ENCODE data around the gene DOCK6.

The DOCK6 gene

GRCh38 chr19:11214387-11214786 is 47.9 kb downstream of the DOCK6 start (continued):
- TF ChIP-seq, protein P1, sequence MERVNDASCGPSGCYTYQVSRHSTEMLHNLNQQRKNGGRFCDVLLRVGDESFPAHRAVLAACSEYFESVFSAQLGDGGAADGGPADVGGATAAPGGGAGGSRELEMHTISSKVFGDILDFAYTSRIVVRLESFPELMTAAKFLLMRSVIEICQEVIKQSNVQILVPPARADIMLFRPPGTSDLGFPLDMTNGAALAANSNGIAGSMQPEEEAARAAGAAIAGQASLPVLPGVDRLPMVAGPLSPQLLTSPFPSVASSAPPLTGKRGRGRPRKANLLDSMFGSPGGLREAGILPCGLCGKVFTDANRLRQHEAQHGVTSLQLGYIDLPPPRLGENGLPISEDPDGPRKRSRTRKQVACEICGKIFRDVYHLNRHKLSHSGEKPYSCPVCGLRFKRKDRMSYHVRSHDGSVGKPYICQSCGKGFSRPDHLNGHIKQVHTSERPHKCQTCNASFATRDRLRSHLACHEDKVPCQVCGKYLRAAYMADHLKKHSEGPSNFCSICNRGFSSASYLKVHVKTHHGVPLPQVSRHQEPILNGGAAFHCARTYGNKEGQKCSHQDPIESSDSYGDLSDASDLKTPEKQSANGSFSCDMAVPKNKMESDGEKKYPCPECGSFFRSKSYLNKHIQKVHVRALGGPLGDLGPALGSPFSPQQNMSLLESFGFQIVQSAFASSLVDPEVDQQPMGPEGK (tag by site-specific recombination; IDR thresholded peaks at IDR 0.05) = no peak
- TF ChIP-seq, protein P2, sequence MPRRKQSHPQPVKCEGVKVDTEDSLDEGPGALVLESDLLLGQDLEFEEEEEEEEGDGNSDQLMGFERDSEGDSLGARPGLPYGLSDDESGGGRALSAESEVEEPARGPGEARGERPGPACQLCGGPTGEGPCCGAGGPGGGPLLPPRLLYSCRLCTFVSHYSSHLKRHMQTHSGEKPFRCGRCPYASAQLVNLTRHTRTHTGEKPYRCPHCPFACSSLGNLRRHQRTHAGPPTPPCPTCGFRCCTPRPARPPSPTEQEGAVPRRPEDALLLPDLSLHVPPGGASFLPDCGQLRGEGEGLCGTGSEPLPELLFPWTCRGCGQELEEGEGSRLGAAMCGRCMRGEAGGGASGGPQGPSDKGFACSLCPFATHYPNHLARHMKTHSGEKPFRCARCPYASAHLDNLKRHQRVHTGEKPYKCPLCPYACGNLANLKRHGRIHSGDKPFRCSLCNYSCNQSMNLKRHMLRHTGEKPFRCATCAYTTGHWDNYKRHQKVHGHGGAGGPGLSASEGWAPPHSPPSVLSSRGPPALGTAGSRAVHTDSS (tag by site-specific recombination; IDR thresholded peaks at IDR 0.05) = no peak
- no peak for TF ChIP-seq ZBTB48 (tag by site-specific recombination; IDR thresholded peaks at IDR 0.05)
- TF ChIP-seq GLIS1 (tag by site-specific recombination; IDR thresholded peaks at IDR 0.05) = no peak
- TF ChIP-seq, protein P3, sequence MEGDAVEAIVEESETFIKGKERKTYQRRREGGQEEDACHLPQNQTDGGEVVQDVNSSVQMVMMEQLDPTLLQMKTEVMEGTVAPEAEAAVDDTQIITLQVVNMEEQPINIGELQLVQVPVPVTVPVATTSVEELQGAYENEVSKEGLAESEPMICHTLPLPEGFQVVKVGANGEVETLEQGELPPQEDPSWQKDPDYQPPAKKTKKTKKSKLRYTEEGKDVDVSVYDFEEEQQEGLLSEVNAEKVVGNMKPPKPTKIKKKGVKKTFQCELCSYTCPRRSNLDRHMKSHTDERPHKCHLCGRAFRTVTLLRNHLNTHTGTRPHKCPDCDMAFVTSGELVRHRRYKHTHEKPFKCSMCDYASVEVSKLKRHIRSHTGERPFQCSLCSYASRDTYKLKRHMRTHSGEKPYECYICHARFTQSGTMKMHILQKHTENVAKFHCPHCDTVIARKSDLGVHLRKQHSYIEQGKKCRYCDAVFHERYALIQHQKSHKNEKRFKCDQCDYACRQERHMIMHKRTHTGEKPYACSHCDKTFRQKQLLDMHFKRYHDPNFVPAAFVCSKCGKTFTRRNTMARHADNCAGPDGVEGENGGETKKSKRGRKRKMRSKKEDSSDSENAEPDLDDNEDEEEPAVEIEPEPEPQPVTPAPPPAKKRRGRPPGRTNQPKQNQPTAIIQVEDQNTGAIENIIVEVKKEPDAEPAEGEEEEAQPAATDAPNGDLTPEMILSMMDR (tag by site-specific recombination; IDR thresholded peaks at IDR 0.05) = no peak
- TF ChIP-seq ZNF704 (tag by site-specific recombination; IDR thresholded peaks at IDR 0.05) = no peak
- TF ChIP-seq ZBTB26 (tag by site-specific recombination; optimal IDR thresholded peaks at IDR 0.05) = no peak
- no peak for TF ChIP-seq ZFP3 (tag by site-specific recombination; IDR thresholded peaks at IDR 0.05; ENCODE audit: low read depth)

DNA sequence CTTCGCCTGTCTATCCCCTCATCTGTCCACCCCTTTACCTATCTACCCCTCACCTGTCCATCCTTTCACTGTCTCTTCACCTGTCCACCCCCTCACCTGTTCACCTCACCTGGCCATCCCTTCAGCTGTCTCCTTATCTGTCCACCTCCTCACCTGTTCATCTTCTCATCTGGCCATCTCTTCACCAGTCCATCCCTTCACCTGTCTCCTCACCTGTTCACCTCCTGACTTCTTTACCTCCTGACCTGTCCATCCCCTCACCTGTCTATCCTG is 51.7 kb downstream of the DOCK6 start:
- Histone ChIP-seq H3K9me3 (ENCODE audit: control insufficient read depth, insufficient read depth, low read depth, low read length) (no peaks in the 10 kb centered on the region), H3K36me3 (ENCODE audit: control insufficient read depth in 2 of 2, insufficient read depth in 1 of 2, low read length in 2 of 2) (peaks cover 4 to 18% of the 10 kb centered on the region in 2 experiments; a peak in 2 of 3 replicates), H3K27ac (ENCODE audit: extremely low read depth, low read depth, low read length) (no peak overlapping the region), H3K4me3 (ENCODE audit: low read depth, low read length) (no peak overlapping the region), H3K4me1 (ENCODE audit: control insufficient read depth, insufficient read depth, low read length) (no peaks in the 10 kb centered on the region)
- TF ChIP-seq, protein P4, sequence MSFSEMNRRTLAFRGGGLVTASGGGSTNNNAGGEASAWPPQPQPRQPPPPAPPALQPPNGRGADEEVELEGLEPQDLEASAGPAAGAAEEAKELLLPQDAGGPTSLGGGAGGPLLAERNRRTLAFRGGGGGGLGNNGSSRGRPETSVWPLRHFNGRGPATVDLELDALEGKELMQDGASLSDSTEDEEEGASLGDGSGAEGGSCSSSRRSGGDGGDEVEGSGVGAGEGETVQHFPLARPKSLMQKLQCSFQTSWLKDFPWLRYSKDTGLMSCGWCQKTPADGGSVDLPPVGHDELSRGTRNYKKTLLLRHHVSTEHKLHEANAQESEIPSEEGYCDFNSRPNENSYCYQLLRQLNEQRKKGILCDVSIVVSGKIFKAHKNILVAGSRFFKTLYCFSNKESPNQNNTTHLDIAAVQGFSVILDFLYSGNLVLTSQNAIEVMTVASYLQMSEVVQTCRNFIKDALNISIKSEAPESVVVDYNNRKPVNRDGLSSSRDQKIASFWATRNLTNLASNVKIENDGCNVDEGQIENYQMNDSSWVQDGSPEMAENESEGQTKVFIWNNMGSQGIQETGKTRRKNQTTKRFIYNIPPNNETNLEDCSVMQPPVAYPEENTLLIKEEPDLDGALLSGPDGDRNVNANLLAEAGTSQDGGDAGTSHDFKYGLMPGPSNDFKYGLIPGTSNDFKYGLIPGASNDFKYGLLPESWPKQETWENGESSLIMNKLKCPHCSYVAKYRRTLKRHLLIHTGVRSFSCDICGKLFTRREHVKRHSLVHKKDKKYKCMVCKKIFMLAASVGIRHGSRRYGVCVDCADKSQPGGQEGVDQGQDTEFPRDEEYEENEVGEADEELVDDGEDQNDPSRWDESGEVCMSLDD (tag by site-specific recombination; IDR thresholded peaks at IDR 0.05) = 0 out of 2 replicates have a peak, but pooled peaks have one; percentile 8
- TF ChIP-seq ZNF248 (tag by site-specific recombination; IDR thresholded peaks at IDR 0.05) (no peak), ZEB2 (tag by site-specific recombination; IDR thresholded peaks at IDR 0.05) (peak; percentile 100), ZNF140 (tag by site-specific recombination; IDR thresholded peaks at IDR 0.05) (no peak)
- ChIA-PET CTCF (no interaction called here), POLR2A (no interaction called here)
